ENCODE results near the gene CNEP1R1.

DNA sequence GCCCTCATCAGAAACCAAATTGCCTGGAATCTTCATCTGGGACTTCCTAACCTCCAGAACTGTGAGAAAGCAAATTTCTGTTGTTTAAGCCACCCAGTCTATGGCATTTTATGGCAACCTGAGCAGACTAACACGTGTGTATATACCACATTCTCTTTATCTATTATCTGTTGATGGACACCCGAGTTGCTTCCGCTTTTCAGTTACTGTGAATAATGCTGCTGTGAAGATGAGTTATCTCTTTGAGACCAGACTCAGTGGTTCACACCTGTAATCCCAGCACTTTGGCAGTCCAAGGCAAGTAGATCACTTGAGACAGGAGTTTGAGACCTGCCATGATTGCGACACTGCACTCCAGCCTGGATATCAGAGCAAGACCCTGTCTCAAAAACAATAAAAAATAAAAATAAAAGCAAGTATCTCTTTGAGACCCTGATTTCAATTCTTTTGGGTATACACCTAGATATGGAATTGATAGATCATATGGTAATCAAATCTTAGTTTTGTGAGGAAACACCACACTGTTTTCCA lies 27.2 kb upstream of the CNEP1R1 start:
- TF ChIP-seq, protein P1, sequence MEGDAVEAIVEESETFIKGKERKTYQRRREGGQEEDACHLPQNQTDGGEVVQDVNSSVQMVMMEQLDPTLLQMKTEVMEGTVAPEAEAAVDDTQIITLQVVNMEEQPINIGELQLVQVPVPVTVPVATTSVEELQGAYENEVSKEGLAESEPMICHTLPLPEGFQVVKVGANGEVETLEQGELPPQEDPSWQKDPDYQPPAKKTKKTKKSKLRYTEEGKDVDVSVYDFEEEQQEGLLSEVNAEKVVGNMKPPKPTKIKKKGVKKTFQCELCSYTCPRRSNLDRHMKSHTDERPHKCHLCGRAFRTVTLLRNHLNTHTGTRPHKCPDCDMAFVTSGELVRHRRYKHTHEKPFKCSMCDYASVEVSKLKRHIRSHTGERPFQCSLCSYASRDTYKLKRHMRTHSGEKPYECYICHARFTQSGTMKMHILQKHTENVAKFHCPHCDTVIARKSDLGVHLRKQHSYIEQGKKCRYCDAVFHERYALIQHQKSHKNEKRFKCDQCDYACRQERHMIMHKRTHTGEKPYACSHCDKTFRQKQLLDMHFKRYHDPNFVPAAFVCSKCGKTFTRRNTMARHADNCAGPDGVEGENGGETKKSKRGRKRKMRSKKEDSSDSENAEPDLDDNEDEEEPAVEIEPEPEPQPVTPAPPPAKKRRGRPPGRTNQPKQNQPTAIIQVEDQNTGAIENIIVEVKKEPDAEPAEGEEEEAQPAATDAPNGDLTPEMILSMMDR (IDR thresholded peaks at IDR 0.05) = no peak
- no peak for TF ChIP-seq EMX1 (CRISPR knock-in tag; IDR thresholded peaks at IDR 0.05)
- TF ChIP-seq, protein P2, sequence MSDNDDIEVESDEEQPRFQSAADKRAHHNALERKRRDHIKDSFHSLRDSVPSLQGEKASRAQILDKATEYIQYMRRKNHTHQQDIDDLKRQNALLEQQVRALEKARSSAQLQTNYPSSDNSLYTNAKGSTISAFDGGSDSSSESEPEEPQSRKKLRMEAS (CRISPR knock-in tag; IDR thresholded peaks at IDR 0.05) = no peak
- no peak for TF ChIP-seq ETV6 (CRISPR knock-in tag; IDR thresholded peaks at IDR 0.05)
- TF ChIP-seq, protein P3, sequence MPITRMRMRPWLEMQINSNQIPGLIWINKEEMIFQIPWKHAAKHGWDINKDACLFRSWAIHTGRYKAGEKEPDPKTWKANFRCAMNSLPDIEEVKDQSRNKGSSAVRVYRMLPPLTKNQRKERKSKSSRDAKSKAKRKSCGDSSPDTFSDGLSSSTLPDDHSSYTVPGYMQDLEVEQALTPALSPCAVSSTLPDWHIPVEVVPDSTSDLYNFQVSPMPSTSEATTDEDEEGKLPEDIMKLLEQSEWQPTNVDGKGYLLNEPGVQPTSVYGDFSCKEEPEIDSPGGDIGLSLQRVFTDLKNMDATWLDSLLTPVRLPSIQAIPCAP (CRISPR knock-in tag; IDR thresholded peaks at IDR 0.05) = no peak
- TF ChIP-seq, protein P4, sequence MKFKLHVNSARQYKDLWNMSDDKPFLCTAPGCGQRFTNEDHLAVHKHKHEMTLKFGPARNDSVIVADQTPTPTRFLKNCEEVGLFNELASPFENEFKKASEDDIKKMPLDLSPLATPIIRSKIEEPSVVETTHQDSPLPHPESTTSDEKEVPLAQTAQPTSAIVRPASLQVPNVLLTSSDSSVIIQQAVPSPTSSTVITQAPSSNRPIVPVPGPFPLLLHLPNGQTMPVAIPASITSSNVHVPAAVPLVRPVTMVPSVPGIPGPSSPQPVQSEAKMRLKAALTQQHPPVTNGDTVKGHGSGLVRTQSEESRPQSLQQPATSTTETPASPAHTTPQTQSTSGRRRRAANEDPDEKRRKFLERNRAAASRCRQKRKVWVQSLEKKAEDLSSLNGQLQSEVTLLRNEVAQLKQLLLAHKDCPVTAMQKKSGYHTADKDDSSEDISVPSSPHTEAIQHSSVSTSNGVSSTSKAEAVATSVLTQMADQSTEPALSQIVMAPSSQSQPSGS (CRISPR knock-in tag; IDR thresholded peaks at IDR 0.05; ENCODE audit: borderline replicate concordance, low read depth) = no peak
- TF ChIP-seq, protein P5, sequence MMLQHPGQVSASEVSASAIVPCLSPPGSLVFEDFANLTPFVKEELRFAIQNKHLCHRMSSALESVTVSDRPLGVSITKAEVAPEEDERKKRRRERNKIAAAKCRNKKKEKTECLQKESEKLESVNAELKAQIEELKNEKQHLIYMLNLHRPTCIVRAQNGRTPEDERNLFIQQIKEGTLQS (CRISPR knock-in tag; conservative IDR thresholded peaks at IDR 0.05) = no peak
- no peak for TF ChIP-seq NFYB (CRISPR knock-in tag; conservative IDR thresholded peaks at IDR 0.05; ENCODE audit: low read depth)
- no peak for TF ChIP-seq ZNF396 (CRISPR knock-in tag; IDR thresholded peaks at IDR 0.05; ENCODE audit: borderline replicate concordance)
- TF ChIP-seq GTF2I (CRISPR knock-in tag; conservative IDR thresholded peaks at IDR 0.05) = no peak
- TF ChIP-seq TEAD4 (CRISPR knock-in tag; IDR thresholded peaks at IDR 0.05) = no peak
- TF ChIP-seq CREB1 (CRISPR knock-in tag; IDR thresholded peaks at IDR 0.05) = no peak
- TF ChIP-seq, protein P6, sequence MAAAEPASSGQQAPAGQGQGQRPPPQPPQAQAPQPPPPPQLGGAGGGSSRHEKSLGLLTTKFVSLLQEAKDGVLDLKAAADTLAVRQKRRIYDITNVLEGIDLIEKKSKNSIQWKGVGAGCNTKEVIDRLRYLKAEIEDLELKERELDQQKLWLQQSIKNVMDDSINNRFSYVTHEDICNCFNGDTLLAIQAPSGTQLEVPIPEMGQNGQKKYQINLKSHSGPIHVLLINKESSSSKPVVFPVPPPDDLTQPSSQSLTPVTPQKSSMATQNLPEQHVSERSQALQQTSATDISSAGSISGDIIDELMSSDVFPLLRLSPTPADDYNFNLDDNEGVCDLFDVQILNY (CRISPR knock-in tag; IDR thresholded peaks at IDR 0.05) = no peak
- TF ChIP-seq, protein P7, sequence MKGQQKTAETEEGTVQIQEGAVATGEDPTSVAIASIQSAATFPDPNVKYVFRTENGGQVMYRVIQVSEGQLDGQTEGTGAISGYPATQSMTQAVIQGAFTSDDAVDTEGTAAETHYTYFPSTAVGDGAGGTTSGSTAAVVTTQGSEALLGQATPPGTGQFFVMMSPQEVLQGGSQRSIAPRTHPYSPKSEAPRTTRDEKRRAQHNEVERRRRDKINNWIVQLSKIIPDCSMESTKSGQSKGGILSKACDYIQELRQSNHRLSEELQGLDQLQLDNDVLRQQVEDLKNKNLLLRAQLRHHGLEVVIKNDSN (CRISPR knock-in tag; IDR thresholded peaks at IDR 0.05) = no peak

Data from WTC11 (cell line).